ENCODE results near the gene AKAP6.

DNA sequence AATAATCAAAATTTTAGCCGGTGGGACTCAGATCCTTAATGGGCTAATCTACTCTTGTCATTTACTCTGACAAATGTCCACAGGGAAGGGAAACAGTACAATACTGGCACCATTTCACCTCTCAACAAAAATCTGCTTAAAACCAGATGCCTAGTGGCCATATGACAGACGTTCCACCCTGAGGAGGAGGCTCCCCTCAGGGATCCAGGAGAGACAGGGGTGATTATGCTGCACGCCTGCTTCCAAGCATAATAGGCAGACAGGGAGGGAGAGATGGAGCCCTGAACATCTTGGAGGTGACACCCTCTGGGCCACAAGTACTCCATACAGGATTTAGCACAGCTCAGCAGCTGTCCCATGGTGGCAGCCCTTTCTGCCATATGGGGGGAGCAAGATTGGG lies 24.8 kb upstream of the AKAP6 start:
- TF ChIP-seq, protein P1, sequence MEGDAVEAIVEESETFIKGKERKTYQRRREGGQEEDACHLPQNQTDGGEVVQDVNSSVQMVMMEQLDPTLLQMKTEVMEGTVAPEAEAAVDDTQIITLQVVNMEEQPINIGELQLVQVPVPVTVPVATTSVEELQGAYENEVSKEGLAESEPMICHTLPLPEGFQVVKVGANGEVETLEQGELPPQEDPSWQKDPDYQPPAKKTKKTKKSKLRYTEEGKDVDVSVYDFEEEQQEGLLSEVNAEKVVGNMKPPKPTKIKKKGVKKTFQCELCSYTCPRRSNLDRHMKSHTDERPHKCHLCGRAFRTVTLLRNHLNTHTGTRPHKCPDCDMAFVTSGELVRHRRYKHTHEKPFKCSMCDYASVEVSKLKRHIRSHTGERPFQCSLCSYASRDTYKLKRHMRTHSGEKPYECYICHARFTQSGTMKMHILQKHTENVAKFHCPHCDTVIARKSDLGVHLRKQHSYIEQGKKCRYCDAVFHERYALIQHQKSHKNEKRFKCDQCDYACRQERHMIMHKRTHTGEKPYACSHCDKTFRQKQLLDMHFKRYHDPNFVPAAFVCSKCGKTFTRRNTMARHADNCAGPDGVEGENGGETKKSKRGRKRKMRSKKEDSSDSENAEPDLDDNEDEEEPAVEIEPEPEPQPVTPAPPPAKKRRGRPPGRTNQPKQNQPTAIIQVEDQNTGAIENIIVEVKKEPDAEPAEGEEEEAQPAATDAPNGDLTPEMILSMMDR (conservative IDR thresholded peaks at IDR 0.05) = no peak
- no peak for TF ChIP-seq ZFX (IDR thresholded peaks at IDR 0.05)
